HepG2 (cell line): ENCODE measurements around the gene PGR. TPM values are rescaled to one million over a fixed set of nuclear protein-coding genes. Genes with fewer than 3 reads are reported as not detected.

Experiments used
- ATAC-seq: fragments of 200-7000 bp; cut with Tn5 transposase; 3 replicates; pipeline ENCODE4 v1.9.1; 2020; ENCODE audit warnings: mild to moderate bottlenecking, moderate library complexity
- BruUV-seq: library from RNA; stranded (reverse); fragments of 400-500 nt; replicated peaks from 2 replicates; lab custom pipeline; 2021; lab: Mats Ljungman, UMichigan
- CTCF ChIA-PET: fragments of 300-600 bp; formaldehyde crosslinking; extraction: SDS; loops from one replicate; lab custom pipeline; 2021; ENCODE audit warnings: low total read pairs, inconsistent platforms, low intra/inter-chr PET ratio; lab: Yijun Ruan, JAX
- POLR2A ChIA-PET: fragments of 350-600 bp; sonication (Branson Sonifier 250); formaldehyde crosslinking; loops from one replicate; lab custom pipeline; 2020; ENCODE audit warnings: antibody characterized with exemption, inconsistent platforms; lab: Yijun Ruan, JAX
- DNase-seq: peaks from one replicate; pipeline ENCODE4 v3.0.0-alpha.2; 2015; ENCODE audit warnings: low spot score
- FAIRE-seq: peaks from 3 replicates; lab custom pipeline; 2011; peaks lifted over from hg19 to GRCh38; lab: Jason Lieb, UNC
- H2AFZ ChIP-seq: one replicate; pipeline ENCODE4 v1.6.1; 2011; ENCODE audit warnings: low read length, inconsistent platforms
- H3K27ac ChIP-seq: fragments of 300-600 bp; 3 replicates; pipeline ENCODE4 v1.8.0; 2011; ENCODE audit warnings: mixed run types, mild to moderate bottlenecking, mixed read lengths, low read length, inconsistent platforms; ENCODE audit not compliant: insufficient read depth; ENCODE audit errors: extremely low read length
- H3K27me3 ChIP-seq, 2 experiments: fragments of 200-600 bp in 1 of 2; 2 replicates in 1 of 2; 3 replicates in 1 of 2; pipeline versions ENCODE4 v1.6.0 to v1.8.0; 2011; ENCODE audit warnings: low read length in 2 of 2, mild to moderate bottlenecking in 2 of 2, moderate library complexity in 2 of 2, inconsistent platforms in 1 of 2; ENCODE audit not compliant: insufficient read depth in 2 of 2, control insufficient read depth in 1 of 2
- H3K36me3 ChIP-seq, 2 experiments: fragments of 200-600 bp in 1 of 2; replicated peaks in 1 of 2; 2 replicates in 1 of 2; 3 replicates in 1 of 2; pipeline versions ENCODE4 v1.5.1 to v1.8.0; 2011; ENCODE audit warnings: low read length in 2 of 2, inconsistent platforms in 1 of 2; ENCODE audit not compliant: insufficient read depth in 2 of 2, control insufficient read depth in 1 of 2
- H3K4me1 ChIP-seq: 2 replicates; pipeline ENCODE4 v1.5.1; 2012; ENCODE audit warnings: low read length, inconsistent platforms; ENCODE audit not compliant: insufficient read depth
- H3K4me2 ChIP-seq: 2 replicates; pipeline ENCODE4 v1.6.0; 2011; ENCODE audit warnings: low read depth, low read length, inconsistent platforms
- H3K4me3 ChIP-seq, 3 experiments: fragments of 200-600 bp in 1 of 3; sonication (generic), shearing (Covaris generic) in 1 of 3; replicated peaks in 1 of 3; 2 replicates each; pipeline ENCODE4 v1.5.1; 2011 to 2016; ENCODE audit warnings: low read length in 3 of 3, inconsistent platforms in 2 of 3, low read depth in 2 of 3, mild to moderate bottlenecking in 2 of 3, control low read depth in 1 of 3, mixed read lengths in 1 of 3; ENCODE audit not compliant: insufficient read depth in 1 of 3
- H3K79me2 ChIP-seq: one replicate; pipeline ENCODE4 v1.6.1; 2011; ENCODE audit warnings: low read length, inconsistent platforms; ENCODE audit not compliant: insufficient read depth
- H3K9ac ChIP-seq: 2 replicates; pipeline ENCODE4 v1.6.0; 2011; ENCODE audit warnings: mild to moderate bottlenecking, low read depth, low read length, inconsistent platforms; ENCODE audit not compliant: insufficient read depth
- H3K9me3 ChIP-seq: 2 replicates; pipeline ENCODE4 v1.5.1; 2012; ENCODE audit warnings: mild to moderate bottlenecking, low read length
- H4K20me1 ChIP-seq: 2 replicates; pipeline ENCODE4 v1.6.0; 2011; ENCODE audit warnings: inconsistent platforms, mild to moderate bottlenecking, low read length, moderate library complexity; ENCODE audit not compliant: insufficient read depth
- AHR ChIP-seq: IDR thresholded peaks from 2 replicates; pipeline ENCODE4 v1.6.1; 2018; ENCODE audit warnings: missing genetic modification reagents, missing compliant biosample characterization
- HNRNPK ChIP-seq: fragments of 200-400 bp; formaldehyde crosslinking; IDR thresholded peaks from 2 replicates; pipeline ENCODE4 v1.6.1; 2018; ENCODE audit warnings: low read length, low read depth, moderate library complexity, mild to moderate bottlenecking; ENCODE audit not compliant: poor library complexity, severe bottlenecking
- PCBP2 ChIP-seq: fragments of 200-400 bp; formaldehyde crosslinking; optimal IDR thresholded peaks from 2 replicates; pipeline ENCODE3; 2018; ENCODE audit warnings: low read length, low read depth; ENCODE audit not compliant: poor library complexity, severe bottlenecking
- ZNF7 ChIP-seq: IDR thresholded peaks from 2 replicates; pipeline ENCODE4 v1.6.1; 2016; ENCODE audit warnings: missing biosample characterization, missing genetic modification reagents
- WGBS: methylation state at CpG from one replicate; pipeline ENCODE4 v1.1.6; 2017; ENCODE audit warnings: low lambda C conversion rate; 5-methylcytosine and 5-hydroxymethylcytosine counted together
- in situ Hi-C: cut with HindIII; loops from 2 replicates; pipeline ENCODE4 v1.10.0; 2017; ENCODE audit warnings: low pct_unique_long_range_greater_than_20kb; ENCODE audit not compliant: extremely low pct_ligation_motif_present
- intact Hi-C: fragments of 100-400 bp; cut with micrococcal nuclease; formaldehyde crosslinking; loops from one replicate; pipeline ENCODE4 v1.10.0; 2022; ENCODE audit not compliant: unreplicated experiment
- polyA plus RNA-seq, 8 experiments: library from polyadenylated mRNA; depleted of rRNA in 3 of 8; stranded (reverse) in 7 of 8; unstranded in 1 of 8; fragments of >200 nt; fragmentation: Illumina TruSeq in 4 of 8; extraction: Trizol in 4 of 8; gene quantifications; 2 replicates each; pipeline versions ENCODE4 v1.2.1 to v1.2.3, GENCODE V29; 2011 to 2016; ENCODE audit warnings: low read depth in 4 of 8, missing spikeins in 1 of 8, mixed read lengths in 1 of 8; ENCODE audit not compliant: insufficient read depth in 1 of 8
- total RNA-seq, 5 experiments: library from RNA; depleted of rRNA; stranded (reverse); fragments of >200 nt; fragmentation: Illumina TruSeq; extraction: Trizol; gene quantifications; 2 replicates each; pipeline ENCODE4 v1.2.3, GENCODE V29; 2016; ENCODE audit warnings: low read depth in 1 of 5
- TF ChIP-seq, protein P1 (sequence below): sonication (generic); formaldehyde crosslinking; IDR thresholded peaks from 2 replicates; pipeline ENCODE4 v1.4.0; 2020; ENCODE audit warnings: missing genetic modification reagents, borderline replicate concordance

Gene PGR
- total and polyA plus RNA-seq, 2 of the 13 experiments (the other 11 are each of a cell fraction or from before 2014, with no cell fraction given) = not detected

DNA sequence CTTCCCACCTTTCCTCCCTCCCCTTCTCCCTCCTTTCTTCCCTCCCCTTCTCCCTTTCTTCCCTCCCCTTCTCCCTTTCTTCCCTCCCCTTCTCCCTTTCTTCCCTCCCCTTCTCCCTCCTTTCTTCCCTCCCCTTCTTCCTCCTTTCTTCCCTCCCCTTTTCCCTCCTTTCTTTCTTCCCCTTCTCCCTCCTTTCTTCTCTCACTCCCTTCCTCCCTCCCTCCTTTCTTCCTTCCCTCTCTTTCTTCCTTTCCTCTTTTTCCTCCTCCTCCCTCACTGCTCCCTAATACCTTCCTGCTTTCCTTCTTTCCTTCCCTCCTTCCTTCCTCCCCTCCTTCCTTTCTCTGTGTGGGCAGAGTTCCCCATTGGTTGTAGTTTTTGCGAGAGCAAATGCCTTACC lies 76.1 kb downstream of the PGR start:
- intact Hi-C loops = no loop called here
- POLR2A ChIA-PET = no interaction called here
- Histone ChIP-seq H4K20me1 (no peaks in the 10 kb centered on the region), H3K27me3 (no peaks in the 10 kb centered on the region), H3K9ac (no peak overlapping the region), H3K79me2 (no peaks in the 10 kb centered on the region), H3K9me3 (no peaks in the 10 kb centered on the region), H3K36me3 (no peaks in the 10 kb centered on the region)
- FAIRE-seq = no peak
- TF ChIP-seq PCBP2 (peak; percentile 59), HNRNPK (peak; percentile 47)
- TF ChIP-seq, protein P1, sequence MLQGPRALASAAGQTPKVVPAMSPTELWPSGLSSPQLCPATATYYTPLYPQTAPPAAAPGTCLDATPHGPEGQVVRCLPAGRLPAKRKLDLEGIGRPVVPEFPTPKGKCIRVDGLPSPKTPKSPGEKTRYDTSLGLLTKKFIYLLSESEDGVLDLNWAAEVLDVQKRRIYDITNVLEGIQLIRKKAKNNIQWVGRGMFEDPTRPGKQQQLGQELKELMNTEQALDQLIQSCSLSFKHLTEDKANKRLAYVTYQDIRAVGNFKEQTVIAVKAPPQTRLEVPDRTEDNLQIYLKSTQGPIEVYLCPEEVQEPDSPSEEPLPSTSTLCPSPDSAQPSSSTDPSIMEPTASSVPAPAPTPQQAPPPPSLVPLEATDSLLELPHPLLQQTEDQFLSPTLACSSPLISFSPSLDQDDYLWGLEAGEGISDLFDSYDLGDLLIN (CRISPR knock-in tag) = no peak
- TF ChIP-seq, all 625 proteins: peak for 2
- no peak overlapping the region for H3K4me3 ChIP-seq
- DNase-seq = no peak
- H3K4me1 ChIP-seq = no peaks in the 10 kb centered on the region
- no peak overlapping the region for H3K4me2 ChIP-seq
- 0% methylated on average over 1 of the region's 1 CpG for WGBS
- no peak overlapping the region for H2AFZ ChIP-seq
- BruUV-seq = no TSS peak
- H3K27ac ChIP-seq = no peak overlapping the region
- in situ Hi-C loops = no loop called here
- ATAC-seq = no peak
- CTCF ChIA-PET = no interaction called here

DNA sequence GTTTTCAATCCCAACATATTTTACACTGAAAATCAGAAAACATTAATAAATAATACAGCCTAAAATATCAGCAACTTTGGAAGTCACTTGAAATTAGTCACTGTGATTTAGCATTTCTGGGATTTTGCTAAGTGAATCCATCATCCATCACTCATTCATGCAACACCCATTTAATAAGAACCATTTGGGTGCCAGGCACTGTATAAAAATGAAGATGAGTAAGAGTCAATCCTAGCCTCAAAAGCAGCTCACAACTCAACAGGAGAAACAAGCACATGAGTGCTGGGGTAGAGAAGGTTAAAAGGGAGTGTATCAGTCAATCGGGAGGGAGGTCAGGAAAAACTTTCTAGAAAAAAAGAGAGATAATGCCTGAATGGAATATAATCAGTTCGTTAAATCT lies 77.9 kb downstream of the PGR start:
- in situ Hi-C loops (no loop called here), intact Hi-C loops (no loop called here)
- no peak for DNase-seq
- H3K36me3 ChIP-seq = no peaks in the 10 kb centered on the region
- TF ChIP-seq AHR (CRISPR knock-in tag) (no peak), ZNF7 (CRISPR knock-in tag) (no peak)
- TF ChIP-seq, all 625 proteins: peak for 0
- H3K4me1 ChIP-seq = no peaks in the 10 kb centered on the region
- no peak overlapping the region for H3K4me3 ChIP-seq
- H3K9ac ChIP-seq = no peak overlapping the region
- CTCF ChIA-PET = no interaction called here
- no peak for FAIRE-seq
- no TSS peak for BruUV-seq
- ATAC-seq = no peak
- no peaks in the 10 kb centered on the region for H3K79me2 ChIP-seq
- POLR2A ChIA-PET = no interaction called here
- WGBS = 2% methylated on average over 2 of the region's 2 CpGs
- no peaks in the 10 kb centered on the region for H3K9me3 ChIP-seq
- no peak overlapping the region for H2AFZ ChIP-seq
- no peaks in the 10 kb centered on the region for H3K27me3 ChIP-seq
- H4K20me1 ChIP-seq = no peaks in the 10 kb centered on the region
- H3K27ac ChIP-seq = no peak overlapping the region
- no peak overlapping the region for H3K4me2 ChIP-seq
